K562 (cell line): Measurements from ENCODE around the gene RPTOR. TPM values are rescaled to one million over a fixed set of nuclear protein-coding genes. Genes with fewer than 3 reads are reported as not detected.

ENCODE experiments used
- BRD9 ChIP-seq: fragments of 450-650 bp; IDR thresholded peaks from 2 replicates; pipeline ENCODE4 v1.6.1; 2018; ENCODE audit warnings: low read depth; ENCODE audit not compliant: partially characterized antibody
- CAMTA2 ChIP-seq: fragments of 250-450 bp; sonication (Bioruptor Pico); conservative IDR thresholded peaks from 2 replicates; pipeline ENCODE4 v1.5.1; 2022
- CBX1 ChIP-seq: sonication (generic); IDR thresholded peaks from 2 replicates; pipeline ENCODE4 v1.6.1; 2016; ENCODE audit warnings: antibody characterized with exemption, low read depth, mild to moderate bottlenecking
- ETS2 ChIP-seq: IDR thresholded peaks from 2 replicates; pipeline ENCODE4 v1.6.1; 2016; ENCODE audit warnings: borderline replicate concordance, missing genetic modification characterization, mild to moderate bottlenecking, moderate library complexity, missing compliant biosample characterization; ENCODE audit not compliant: poor library complexity, severe bottlenecking
- FOXO4 ChIP-seq: fragments of 450-650 bp; formaldehyde crosslinking; IDR thresholded peaks from 2 replicates; pipeline ENCODE4 v1.4.0; 2020; ENCODE audit warnings: mild to moderate bottlenecking, moderate library complexity
- HNRNPLL ChIP-seq: fragments of 200-400 bp; formaldehyde crosslinking; IDR thresholded peaks from 2 replicates; pipeline ENCODE4 v1.6.1; 2017; ENCODE audit warnings: low read length, low read depth, mild to moderate bottlenecking; ENCODE audit not compliant: poor library complexity, severe bottlenecking
- JUNB ChIP-seq: fragments of 450-650 bp; formaldehyde crosslinking; conservative IDR thresholded peaks from 2 replicates; pipeline ENCODE4 v1.4.0; 2020; ENCODE audit warnings: mild to moderate bottlenecking
- NFYB ChIP-seq: IDR thresholded peaks from 2 replicates; pipeline ENCODE4 v1.6.1; 2011; ENCODE audit warnings: mild to moderate bottlenecking, moderate library complexity; ENCODE audit not compliant: insufficient read length; ENCODE audit errors: extremely low read depth
- PCBP1 ChIP-seq: fragments of 200-400 bp; formaldehyde crosslinking; IDR thresholded peaks from 2 replicates; pipeline ENCODE4 v1.6.1; 2018; ENCODE audit warnings: mild to moderate bottlenecking, low read depth, low read length; ENCODE audit not compliant: poor library complexity, severe bottlenecking
- PHB ChIP-seq: fragments of 250-450 bp; sonication (Bioruptor Pico); IDR thresholded peaks from 2 replicates; pipeline ENCODE4 v1.5.0; 2021
- SREBF2 ChIP-seq: sonication (generic); formaldehyde crosslinking; IDR thresholded peaks from 2 replicates; pipeline ENCODE4 v1.4.0; 2020; ENCODE audit warnings: mild to moderate bottlenecking, missing genetic modification reagents
- SRSF9 ChIP-seq: fragments of 200-400 bp; formaldehyde crosslinking; IDR thresholded peaks from 2 replicates; pipeline ENCODE4 v1.6.1; 2017; ENCODE audit warnings: low read depth, low read length, borderline replicate concordance
- ZBTB7A ChIP-seq: IDR thresholded peaks from 2 replicates; pipeline ENCODE4 v1.6.1; 2011; ENCODE audit warnings: low read depth, mild to moderate bottlenecking, low read length, moderate library complexity, borderline replicate concordance; ENCODE audit not compliant: control insufficient read depth
- ZFP36 ChIP-seq: fragments of 150-350 bp; IDR thresholded peaks from 2 replicates; pipeline ENCODE4 v1.6.1; 2018; ENCODE audit warnings: low read length, low read depth; ENCODE audit not compliant: partially characterized antibody
- ZNF165 ChIP-seq: fragments of 250-450 bp; sonication (Bioruptor Pico); IDR thresholded peaks from 2 replicates; pipeline ENCODE4 v1.4.0; 2020; ENCODE audit warnings: borderline replicate concordance
- polyA plus RNA-seq, 8 experiments: library from polyadenylated mRNA; depleted of rRNA in 4 of 8; stranded (reverse) in 5 of 8; unstranded in 3 of 8; fragments of >200 nt; fragmentation: Nextera tagmentation in 2 of 8; fragmentation: Illumina TruSeq in 1 of 8; extraction: Ambion mirVana in 2 of 8; extraction: Trizol in 1 of 8; gene quantifications; 2 replicates each; pipeline versions ENCODE4 v1.2.1 to v1.2.3, GENCODE V29; 2011 to 2014; ENCODE audit warnings: inconsistent platforms in 1 of 8, missing spikeins in 1 of 8
- total RNA-seq, 7 experiments: library from RNA; depleted of rRNA in 6 of 7; stranded (reverse); fragments of >200 nt in 6 of 7; fragmentation: Illumina TruSeq in 2 of 7; extraction: Trizol in 2 of 7; gene quantifications; 2 replicates each; pipeline versions ENCODE4 v1.2.1 to v1.2.3, GENCODE V29; 2011 to 2021; ENCODE audit warnings: low replicate concordance in 1 of 7

Gene RPTOR
- total and polyA plus RNA-seq, 9 of the 15 experiments (the other 6 are each of a cell fraction or from before 2014, with no cell fraction given) = 0.24 to 54.1 (median 10.2) TPM

DNA sequence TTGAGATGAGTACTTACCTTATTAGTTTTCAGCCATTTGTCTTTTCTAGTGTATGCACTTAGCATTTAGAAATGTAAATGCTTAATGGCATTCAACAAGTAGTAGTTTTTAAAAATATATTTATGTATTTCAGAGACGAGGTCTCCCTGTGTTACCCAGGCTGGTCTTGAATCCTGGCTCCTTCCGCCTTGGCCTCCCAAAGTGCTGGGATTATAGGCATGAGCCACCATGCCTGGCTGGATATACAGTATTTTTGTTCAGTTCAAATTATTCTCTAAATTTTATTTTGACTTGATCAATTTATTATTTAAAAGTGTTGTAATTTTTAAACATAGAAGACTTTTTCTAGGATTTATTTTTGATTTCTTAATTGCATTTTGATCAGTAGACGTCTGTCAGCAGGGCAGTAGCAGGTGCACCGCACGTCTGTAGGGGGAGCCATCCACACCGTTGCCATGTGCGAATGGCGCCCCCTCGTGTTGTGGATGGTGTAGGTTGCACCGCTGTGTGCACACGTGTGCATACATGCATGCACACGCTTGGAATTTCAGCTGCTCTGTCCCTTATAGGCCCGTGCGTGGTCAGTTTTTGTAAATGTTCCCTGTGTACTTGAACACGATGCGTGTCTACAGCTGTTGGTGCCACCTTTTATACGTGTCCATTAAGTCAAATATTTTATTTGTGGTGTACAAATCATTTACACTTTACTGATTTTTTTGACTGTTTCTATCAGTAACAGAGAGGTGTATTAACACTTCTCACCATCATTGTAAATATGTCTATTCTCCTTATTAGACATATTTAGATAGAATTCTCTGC, 30.6 kb downstream of the RPTOR start (continued):
- no peak for TF ChIP-seq HNRNPLL
- peak; percentile 79; the same call in 1 of the 2 replicates for TF ChIP-seq CBX1
- TF ChIP-seq CAMTA2 (CRISPR knock-in tag) = no peak
- no peak for TF ChIP-seq BRD9
- TF ChIP-seq SRSF9 = no peak
- TF ChIP-seq FOXO4 (CRISPR knock-in tag) = no peak
- no peak for TF ChIP-seq SREBF2 (CRISPR knock-in tag)
- no peak for TF ChIP-seq ZBTB7A
- TF ChIP-seq ETS2 (tag) = no peak
- TF ChIP-seq JUNB (CRISPR knock-in tag) = no peak
- TF ChIP-seq PHB = no peak
- TF ChIP-seq NFYB = no peak
- no peak for TF ChIP-seq ZNF165 (CRISPR knock-in tag)
- TF ChIP-seq ZFP36 = no peak
- no peak for TF ChIP-seq PCBP1
